DND-41 (cell line): ENCODE data around the gene VKORC1L1.

Experiments
- EZH2 ChIP-seq: IDR thresholded peaks from 3 replicates; pipeline ENCODE4 v1.6.1; 2012; ENCODE audit warnings: borderline replicate concordance, low read depth, mild to moderate bottlenecking, moderate library complexity, low read length, inconsistent platforms; ENCODE audit not compliant: severe bottlenecking
- TF ChIP-seq, protein P1 (sequence below): IDR thresholded peaks from 2 replicates; pipeline ENCODE4 v1.5.1; 2012; ENCODE audit warnings: borderline replicate concordance, low read length, moderate library complexity, mild to moderate bottlenecking; ENCODE audit not compliant: poor library complexity, severe bottlenecking; ENCODE audit errors: extremely low read depth

GRCh38 chr7:65955718-65956117 lies 82.8 kb downstream of the VKORC1L1 start:
- TF ChIP-seq, protein P1, sequence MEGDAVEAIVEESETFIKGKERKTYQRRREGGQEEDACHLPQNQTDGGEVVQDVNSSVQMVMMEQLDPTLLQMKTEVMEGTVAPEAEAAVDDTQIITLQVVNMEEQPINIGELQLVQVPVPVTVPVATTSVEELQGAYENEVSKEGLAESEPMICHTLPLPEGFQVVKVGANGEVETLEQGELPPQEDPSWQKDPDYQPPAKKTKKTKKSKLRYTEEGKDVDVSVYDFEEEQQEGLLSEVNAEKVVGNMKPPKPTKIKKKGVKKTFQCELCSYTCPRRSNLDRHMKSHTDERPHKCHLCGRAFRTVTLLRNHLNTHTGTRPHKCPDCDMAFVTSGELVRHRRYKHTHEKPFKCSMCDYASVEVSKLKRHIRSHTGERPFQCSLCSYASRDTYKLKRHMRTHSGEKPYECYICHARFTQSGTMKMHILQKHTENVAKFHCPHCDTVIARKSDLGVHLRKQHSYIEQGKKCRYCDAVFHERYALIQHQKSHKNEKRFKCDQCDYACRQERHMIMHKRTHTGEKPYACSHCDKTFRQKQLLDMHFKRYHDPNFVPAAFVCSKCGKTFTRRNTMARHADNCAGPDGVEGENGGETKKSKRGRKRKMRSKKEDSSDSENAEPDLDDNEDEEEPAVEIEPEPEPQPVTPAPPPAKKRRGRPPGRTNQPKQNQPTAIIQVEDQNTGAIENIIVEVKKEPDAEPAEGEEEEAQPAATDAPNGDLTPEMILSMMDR, result no peak
- TF ChIP-seq EZH2, result no peak
